Memory B cell (primary cell): Measurements from ENCODE around the gene IRAK1.

ENCODE experiments used
- ATAC-seq: fragments of 150-1000 bp; cut with Tn5 transposase; 2 replicates; pipeline ENCODE4 v1.10.0; 2021; ENCODE audit warnings: low read depth, mild to moderate bottlenecking, moderate library complexity
- DNase-seq, 2 donors: peaks; one replicate each; pipeline ENCODE4 v3.0.0; 2022; ENCODE audit warnings: low spot score in 2 of 2
- H3K27ac Mint-ChIP-seq: one replicate; pipeline ENCODE4 v1.8.0; 2022; ENCODE audit warnings: mild to moderate bottlenecking, moderate library complexity, mixed read lengths
- H3K27me3 Mint-ChIP-seq: one replicate; pipeline ENCODE4 v1.8.0; 2022; ENCODE audit warnings: mixed read lengths
- H3K36me3 Mint-ChIP-seq: one replicate; pipeline ENCODE4 v1.8.0; 2022; ENCODE audit warnings: mild to moderate bottlenecking, mixed read lengths
- H3K4me1 Mint-ChIP-seq: one replicate; pipeline ENCODE4 v1.8.0; 2022; ENCODE audit warnings: mixed read lengths
- H3K4me3 Mint-ChIP-seq: one replicate; pipeline ENCODE4 v1.8.0; 2022; ENCODE audit warnings: mild to moderate bottlenecking, moderate library complexity, mixed read lengths
- H3K9me3 Mint-ChIP-seq: one replicate; pipeline ENCODE4 v1.8.0; 2022; ENCODE audit warnings: mixed read lengths

IRAK1 gene

DNA sequence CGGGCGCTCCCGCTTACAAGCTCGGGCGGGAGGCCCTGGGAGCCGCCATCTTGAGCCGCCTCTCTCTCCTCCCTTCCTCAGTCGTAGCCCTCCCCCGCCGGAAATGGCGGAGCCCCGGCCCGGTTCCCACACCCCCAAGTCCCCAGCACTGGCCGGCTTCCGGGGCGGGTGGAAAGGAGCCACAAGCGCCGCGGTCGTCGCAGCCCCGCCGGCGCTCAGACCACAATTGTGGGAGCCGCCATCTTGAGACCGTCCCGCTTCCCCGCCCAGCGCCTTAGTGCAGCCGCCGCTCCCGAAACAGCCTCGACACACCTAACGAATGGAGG, 48.6 kb downstream of the IRAK1 start:
- ATAC-seq (peak; percentile 46), DNase-seq (peak; percentile 77 to 81)
- Mint-ChIP-seq H3K36me3 (peaks cover 2% of the 10 kb centered on the region), H3K4me3 (peak overlapping the region; percentile 100), H3K9me3 (no peaks in the 10 kb centered on the region), H3K27ac (peak overlapping the region; percentile 97), H3K27me3 (no peaks in the 10 kb centered on the region), H3K4me1 (peaks cover 30% of the 10 kb centered on the region)

DNA sequence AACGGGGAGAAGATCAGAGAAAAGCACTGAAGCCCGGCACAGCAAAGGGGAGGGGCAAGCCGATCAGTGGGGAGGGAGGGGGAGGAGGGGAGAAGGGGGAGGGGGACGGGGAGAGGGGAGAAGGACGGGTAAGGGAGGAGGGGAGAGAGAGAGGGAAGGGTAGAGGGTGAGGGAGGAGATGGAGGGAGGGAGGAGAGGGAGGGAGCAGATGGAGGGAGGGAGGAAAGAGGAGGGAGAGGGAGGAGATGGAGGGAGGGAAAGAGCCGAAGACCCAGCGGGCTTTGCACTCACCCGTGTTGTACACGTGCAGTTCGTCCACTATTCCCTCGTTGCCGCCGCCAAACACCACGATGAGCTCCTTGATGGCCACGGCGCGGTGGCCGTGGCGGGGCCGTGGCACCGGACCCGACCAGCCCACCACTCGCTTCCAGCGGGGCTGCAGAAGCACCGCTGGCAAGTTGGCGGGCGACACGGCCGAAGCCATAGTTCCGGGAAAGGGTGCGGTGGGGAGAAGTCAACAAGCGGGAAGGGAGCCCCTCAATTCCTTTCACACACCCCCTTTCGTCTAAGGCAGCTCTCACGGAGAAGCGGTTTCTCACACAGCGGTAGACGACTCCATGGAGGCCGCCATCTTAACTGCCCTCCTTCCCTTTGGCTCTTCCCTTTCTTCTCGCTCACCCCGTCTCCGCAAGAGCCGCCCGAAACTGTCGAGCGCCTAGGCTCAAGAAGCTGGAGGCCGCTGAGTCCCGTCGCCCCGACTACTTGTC, 49.2 kb downstream of the IRAK1 start:
- Mint-ChIP-seq H3K9me3 (no peaks in the 10 kb centered on the region), H3K36me3 (peaks cover 2% of the 10 kb centered on the region), H3K4me3 (peak overlapping the region; percentile 100), H3K27me3 (no peaks in the 10 kb centered on the region), H3K27ac (peak overlapping the region; percentile 97), H3K4me1 (peaks cover 33% of the 10 kb centered on the region)
- DNase-seq = no peak
- peak; percentile 7 for ATAC-seq

- no peak for ATAC-seq
Measured at GRCh38 chrX:153969904-153970356, 49.8 kb downstream of the IRAK1 start.

DNA sequence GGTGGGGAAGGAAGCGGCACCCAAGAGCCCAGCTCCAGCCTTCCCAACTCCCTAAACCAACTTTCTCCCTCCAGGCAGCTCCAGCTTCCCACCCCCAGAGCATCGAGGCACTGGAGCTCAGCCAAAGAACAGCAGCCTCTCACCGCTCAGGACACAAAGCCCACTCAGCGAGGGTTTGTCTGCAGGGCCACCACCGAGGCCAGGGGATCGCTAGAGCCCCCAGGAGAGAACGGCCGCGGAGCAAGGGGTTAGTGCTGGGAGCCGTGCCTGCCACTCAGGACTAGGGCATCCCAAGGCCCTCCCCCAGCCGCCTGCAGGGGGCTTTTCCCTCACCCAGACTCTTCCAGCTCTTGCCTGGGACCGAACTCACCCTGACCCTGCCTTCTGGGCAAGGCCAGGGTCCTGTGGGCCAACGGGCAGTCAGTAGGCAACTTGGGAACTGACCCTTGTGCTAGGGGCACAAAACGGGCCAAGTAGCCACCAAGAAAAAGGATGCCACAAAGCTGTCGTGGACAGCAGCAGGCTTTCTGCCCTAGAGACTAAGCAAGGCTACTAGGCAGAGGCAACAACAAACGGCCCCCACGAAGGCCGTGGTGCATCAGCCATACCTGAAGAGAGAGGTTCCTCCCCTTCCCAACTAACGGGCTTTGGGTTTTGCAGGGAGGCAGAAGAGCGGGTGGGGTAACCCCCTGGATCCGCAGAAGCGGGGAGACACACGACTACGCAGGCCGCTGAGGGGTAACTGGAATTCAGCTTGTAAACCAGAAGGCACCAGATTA, 50.4 kb downstream of the IRAK1 start:
- peak overlapping the region; percentile 86 for H3K27ac Mint-ChIP-seq
- peaks cover 2% of the 10 kb centered on the region for H3K36me3 Mint-ChIP-seq
- H3K4me1 Mint-ChIP-seq = peaks cover 33% of the 10 kb centered on the region
- H3K9me3 Mint-ChIP-seq = no peaks in the 10 kb centered on the region
- no peaks in the 10 kb centered on the region for H3K27me3 Mint-ChIP-seq
- peak overlapping the region; percentile 100 for H3K4me3 Mint-ChIP-seq
- no peak for ATAC-seq
- peak in 1 of 2 donors; percentile 33 for DNase-seq

More at GRCh38 chrX:153969904-153970356, 49.8 kb downstream of the IRAK1 start:
- peak in 1 of 2 donors; percentile 26 for DNase-seq
- H3K36me3 Mint-ChIP-seq = peaks cover 2% of the 10 kb centered on the region
- peak overlapping the region; percentile 86 for H3K27ac Mint-ChIP-seq
- no peaks in the 10 kb centered on the region for H3K9me3 Mint-ChIP-seq
- peaks cover 37% of the 10 kb centered on the region for H3K4me1 Mint-ChIP-seq
- peak overlapping the region; percentile 100 for H3K4me3 Mint-ChIP-seq
- no peaks in the 10 kb centered on the region for H3K27me3 Mint-ChIP-seq

- Mint-ChIP-seq H3K36me3 (peaks cover 2% of the 10 kb centered on the region), H3K9me3 (no peaks in the 10 kb centered on the region), H3K27ac (peak overlapping the region; percentile 92), H3K4me1 (peaks cover 30% of the 10 kb centered on the region), H3K27me3 (no peaks in the 10 kb centered on the region), H3K4me3 (peak overlapping the region; percentile 100)
- ATAC-seq = peak; percentile 5
- DNase-seq = peak; percentile 41
Measured at GRCh38 chrX:153968754-153969124, 51.0 kb downstream of the IRAK1 start.

GRCh38 chrX:153968255-153968654, 51.4 kb downstream of the IRAK1 start:
- Mint-ChIP-seq H3K36me3 (peaks cover 2% of the 10 kb centered on the region), H3K4me1 (peaks cover 28% of the 10 kb centered on the region), H3K9me3 (no peaks in the 10 kb centered on the region), H3K27me3 (no peaks in the 10 kb centered on the region), H3K4me3 (peak overlapping the region; percentile 100), H3K27ac (peak overlapping the region; percentile 92)
- DNase-seq (no peak), ATAC-seq (no peak)

DNA sequence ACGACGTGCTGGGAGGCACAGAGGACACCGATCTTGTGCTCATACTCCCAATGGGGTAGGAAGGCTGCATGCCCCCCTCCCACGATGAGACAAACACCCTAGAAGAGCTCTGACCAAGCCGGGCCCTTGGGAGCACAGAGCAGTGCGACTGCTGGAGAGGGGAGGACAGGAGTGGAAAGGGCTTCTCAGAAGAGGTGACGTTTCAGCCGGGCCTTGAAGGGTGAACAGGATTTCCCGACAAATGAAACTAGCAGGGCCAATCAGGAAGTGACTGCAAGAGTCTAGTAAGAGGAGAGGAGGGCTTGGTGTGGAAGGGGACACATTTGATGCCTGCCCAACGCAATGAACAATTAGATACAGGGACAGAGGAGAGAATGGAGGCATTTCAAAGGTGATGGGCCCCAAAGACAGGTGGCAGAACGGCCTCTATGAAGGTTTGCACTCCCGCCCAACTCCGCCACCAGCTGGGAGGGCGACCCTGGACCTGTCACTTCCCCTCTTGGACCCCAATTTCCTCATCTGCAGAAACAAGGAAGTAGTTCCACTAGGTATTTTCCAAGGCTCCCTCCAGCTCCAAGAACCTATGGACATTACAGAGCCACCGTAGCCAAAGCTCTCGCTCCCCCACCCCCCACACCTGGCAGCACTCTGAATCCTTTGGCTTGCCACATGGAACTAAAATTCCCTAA, 52.0 kb downstream of the IRAK1 start:
- Mint-ChIP-seq H3K4me1 (peaks cover 28% of the 10 kb centered on the region), H3K4me3 (peak overlapping the region; percentile 100), H3K9me3 (no peaks in the 10 kb centered on the region), H3K36me3 (peaks cover 2% of the 10 kb centered on the region), H3K27me3 (no peaks in the 10 kb centered on the region), H3K27ac (peak overlapping the region; percentile 92)
- ATAC-seq (no peak), DNase-seq (no peak)

DNA sequence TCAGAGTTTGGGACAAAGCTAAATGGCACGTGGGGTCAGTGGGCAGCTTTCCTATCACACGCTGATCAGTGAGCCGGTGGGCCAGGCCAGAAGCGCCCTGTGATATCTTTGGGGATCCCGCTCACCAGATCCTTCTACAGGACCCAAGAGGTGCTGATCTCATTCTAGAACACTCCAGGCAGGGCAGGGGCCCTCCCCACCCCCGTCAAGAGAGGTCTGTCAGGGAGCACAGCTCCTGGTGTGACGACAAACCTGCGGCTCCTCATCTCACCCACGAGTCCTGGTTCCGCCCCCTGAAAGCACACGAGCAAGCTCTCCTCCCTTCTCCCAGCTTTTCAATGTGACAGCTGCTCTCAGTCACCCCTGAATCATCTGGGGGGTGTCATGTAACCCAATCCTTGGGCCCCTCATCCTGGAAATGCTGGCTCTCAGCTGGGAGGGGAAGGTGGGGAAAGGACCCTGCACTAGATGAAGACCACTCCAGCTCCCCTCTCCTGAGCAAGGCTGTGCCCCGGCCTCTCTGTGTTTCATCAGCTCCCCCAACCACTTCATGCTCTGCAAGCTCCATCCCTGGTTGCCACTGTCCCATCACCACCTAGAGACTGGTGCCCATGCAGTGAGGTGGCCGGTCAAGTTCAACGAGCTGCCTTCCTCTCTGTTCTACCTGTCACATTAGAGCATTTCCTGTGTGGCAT, 52.7 kb downstream of the IRAK1 start:
- H3K4me1 Mint-ChIP-seq = peaks cover 28% of the 10 kb centered on the region
- H3K9me3 Mint-ChIP-seq = no peaks in the 10 kb centered on the region
- peak overlapping the region; percentile 92 for H3K27ac Mint-ChIP-seq
- H3K27me3 Mint-ChIP-seq = no peaks in the 10 kb centered on the region
- peak overlapping the region; percentile 100 for H3K4me3 Mint-ChIP-seq
- ATAC-seq (no peak), DNase-seq (no peak)
- H3K36me3 Mint-ChIP-seq = peaks cover 2% of the 10 kb centered on the region

GRCh38 chrX:153966283-153966688, 53.4 kb downstream of the IRAK1 start:
- peak overlapping the region; percentile 57 for H3K4me3 Mint-ChIP-seq
- no peak for ATAC-seq
- peaks cover 28% of the 10 kb centered on the region for H3K4me1 Mint-ChIP-seq
- DNase-seq = no peak
- H3K27me3 Mint-ChIP-seq = no peaks in the 10 kb centered on the region
- H3K36me3 Mint-ChIP-seq = no peaks in the 10 kb centered on the region
- H3K9me3 Mint-ChIP-seq = no peaks in the 10 kb centered on the region
- peak overlapping the region; percentile 80 for H3K27ac Mint-ChIP-seq

- no peaks in the 10 kb centered on the region for H3K27me3 Mint-ChIP-seq
- peaks cover 28% of the 10 kb centered on the region for H3K4me1 Mint-ChIP-seq
- DNase-seq = no peak
- H3K27ac Mint-ChIP-seq = peak overlapping the region; percentile 80
- H3K9me3 Mint-ChIP-seq = no peaks in the 10 kb centered on the region
- peak; percentile 16 for ATAC-seq
- peak overlapping the region; percentile 57 for H3K4me3 Mint-ChIP-seq
- H3K36me3 Mint-ChIP-seq = peaks cover 3% of the 10 kb centered on the region
Measured at GRCh38 chrX:153965406-153965805, 54.3 kb downstream of the IRAK1 start.

DNA sequence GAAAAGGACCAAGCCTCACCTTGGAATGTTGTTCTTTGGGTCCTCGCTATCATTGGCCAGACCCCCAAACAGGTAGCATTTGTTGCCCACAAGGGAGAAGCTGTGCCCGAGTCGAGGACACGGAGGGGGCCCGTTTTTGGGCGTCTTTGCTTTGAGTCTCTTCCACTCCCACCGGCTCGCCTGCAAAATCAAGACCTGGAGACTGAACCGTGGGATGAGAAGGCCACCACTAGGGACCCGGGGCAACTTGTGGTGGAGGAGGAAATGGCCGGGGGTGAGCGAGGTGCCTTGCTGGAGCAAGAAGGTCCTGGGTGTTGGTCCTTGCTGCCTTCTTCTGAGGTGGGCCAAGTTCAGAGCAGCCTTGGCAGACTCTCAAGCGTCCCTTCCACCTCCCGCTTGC, 55.6 kb downstream of the IRAK1 start:
- H3K36me3 Mint-ChIP-seq = peaks cover 3% of the 10 kb centered on the region
- ATAC-seq (no peak), DNase-seq (no peak)
- peaks cover 24% of the 10 kb centered on the region for H3K4me1 Mint-ChIP-seq
- H3K27ac Mint-ChIP-seq = no peak overlapping the region
- H3K9me3 Mint-ChIP-seq = no peaks in the 10 kb centered on the region
- H3K4me3 Mint-ChIP-seq = no peak overlapping the region
- H3K27me3 Mint-ChIP-seq = no peaks in the 10 kb centered on the region

GRCh38 chrX:153963546-153963945, 56.2 kb downstream of the IRAK1 start:
- DNase-seq (no peak), ATAC-seq (no peak)
- Mint-ChIP-seq H3K9me3 (no peaks in the 10 kb centered on the region), H3K36me3 (peaks cover 3% of the 10 kb centered on the region), H3K27me3 (no peaks in the 10 kb centered on the region), H3K27ac (no peak overlapping the region), H3K4me3 (no peak overlapping the region), H3K4me1 (peaks cover 24% of the 10 kb centered on the region)

DNA sequence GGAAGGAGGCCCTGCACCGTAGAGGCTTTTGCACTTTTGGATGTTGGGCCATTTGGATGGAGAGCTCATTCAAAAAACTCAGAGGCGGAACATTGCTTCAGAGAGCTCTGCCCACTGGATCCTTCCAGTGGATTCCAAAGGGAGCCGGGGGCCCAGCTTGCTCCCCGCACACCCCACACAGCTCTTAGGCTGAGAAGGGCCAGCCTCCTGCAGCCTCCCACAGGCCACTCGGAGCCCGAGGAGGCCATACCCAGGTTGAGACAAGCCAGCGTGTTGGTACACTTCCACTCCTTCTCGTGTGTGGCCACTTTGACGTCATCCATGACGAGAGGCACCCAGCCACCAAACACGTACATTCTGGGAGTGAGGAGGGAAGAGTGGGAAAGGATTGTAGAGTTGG, 58.4 kb downstream of the IRAK1 start:
- DNase-seq (no peak), ATAC-seq (no peak)
- H3K4me1 Mint-ChIP-seq = peaks cover 10% of the 10 kb centered on the region
- H3K9me3 Mint-ChIP-seq = no peaks in the 10 kb centered on the region
- H3K36me3 Mint-ChIP-seq = peaks cover 5% of the 10 kb centered on the region
- no peak overlapping the region for H3K4me3 Mint-ChIP-seq
- no peak overlapping the region for H3K27ac Mint-ChIP-seq
- H3K27me3 Mint-ChIP-seq = no peaks in the 10 kb centered on the region
